Hepatocyte (in vitro differentiated cells): ENCODE data around the gene ZSCAN31. TPM values are rescaled to one million over a fixed set of nuclear protein-coding genes. Genes with fewer than 3 reads are reported as not detected.

Source experiments
- DNase-seq: peaks from one replicate; pipeline ENCODE4 v3.0.0-alpha.2; 2016; ENCODE audit warnings: low spot score
- H2AFZ ChIP-seq: fragments of 200-600 bp; sonication (generic); 2 replicates; pipeline ENCODE4 v1.6.0; 2016; ENCODE audit warnings: antibody characterized with exemption, mild to moderate bottlenecking
- H3K27ac ChIP-seq: fragments of 200-600 bp; sonication (generic); 2 replicates; pipeline ENCODE4 v1.5.1; 2016; ENCODE audit warnings: mild to moderate bottlenecking
- H3K27me3 ChIP-seq: fragments of 200-600 bp; sonication (generic); 2 replicates; pipeline ENCODE4 v1.6.1; 2016
- H3K36me3 ChIP-seq: fragments of 200-600 bp; sonication (generic); replicated peaks from 2 replicates; pipeline ENCODE4 v1.5.1; 2016; ENCODE audit warnings: low read depth; ENCODE audit not compliant: insufficient read depth
- H3K4me1 ChIP-seq: fragments of 200-600 bp; sonication (generic); 2 replicates; pipeline ENCODE4 v1.5.1; 2016; ENCODE audit warnings: mild to moderate bottlenecking, moderate library complexity; ENCODE audit not compliant: insufficient read depth
- H3K4me2 ChIP-seq: fragments of 200-600 bp; sonication (generic); 2 replicates; pipeline ENCODE4 v1.6.0; 2016
- H3K4me3 ChIP-seq: fragments of 200-600 bp; sonication (generic); 2 replicates; pipeline ENCODE4 v1.5.1; 2016; ENCODE audit warnings: mild to moderate bottlenecking
- H3K79me2 ChIP-seq: fragments of 200-600 bp; sonication (generic); 2 replicates; pipeline ENCODE4 v1.6.0; 2017; ENCODE audit warnings: mild to moderate bottlenecking
- H3K9me2 ChIP-seq: fragments of 200-600 bp; sonication (generic); replicated peaks from 2 replicates; pipeline ENCODE4 v1.6.0; 2017; ENCODE audit warnings: mild to moderate bottlenecking; ENCODE audit not compliant: insufficient read depth
- H3K9me3 ChIP-seq: fragments of 200-600 bp; sonication (generic); 2 replicates; pipeline ENCODE4 v1.5.1; 2016; ENCODE audit warnings: low read depth, mild to moderate bottlenecking
- H4K20me1 ChIP-seq: fragments of 200-600 bp; sonication (generic); 2 replicates; pipeline ENCODE4 v1.6.0; 2016; ENCODE audit warnings: mild to moderate bottlenecking; ENCODE audit not compliant: insufficient read depth, poor library complexity, severe bottlenecking
- CTCF ChIP-seq: fragments of 200-600 bp; sonication (generic); IDR thresholded peaks from 2 replicates; pipeline ENCODE4 v1.5.1; 2016; ENCODE audit warnings: antibody characterized with exemption, mild to moderate bottlenecking; ENCODE audit not compliant: poor library complexity
- EZH2 ChIP-seq: fragments of 200-600 bp; sonication (generic); IDR thresholded peaks from 2 replicates; pipeline ENCODE4 v1.6.1; 2016; ENCODE audit warnings: antibody characterized with exemption, mild to moderate bottlenecking, borderline replicate concordance
- EZH2phosphoT487 ChIP-seq: fragments of 200-600 bp; sonication (generic); IDR thresholded peaks from one replicate; pipeline ENCODE4 v1.6.1; 2018; ENCODE audit warnings: antibody characterized with exemption, mild to moderate bottlenecking, low read depth, moderate library complexity; ENCODE audit not compliant: unreplicated experiment, severe bottlenecking
- WGBS: methylation state at CpG from one replicate; pipeline ENCODE4 v1.1.6; 2016; ENCODE audit warnings: low lambda C conversion rate; ENCODE audit errors: missing lambda C conversion rate; 5-methylcytosine and 5-hydroxymethylcytosine counted together
- polyA plus RNA-seq: library from polyadenylated mRNA; unstranded; fragments of >200 nt; fragmentation: Nextera tagmentation; extraction: Ambion mirVana; gene quantifications from 2 replicates; pipeline ENCODE4 v1.2.1, GENCODE V29; 2016
- total RNA-seq: library from RNA; depleted of rRNA; stranded (reverse); fragments of >200 nt; gene quantifications from 2 replicates; pipeline ENCODE4 v1.2.3, GENCODE V29; 2014

The ZSCAN31 gene
- total and polyA plus RNA-seq, 2 experiments from 2014 or later: 1.8 to 4.6 TPM

GRCh38 chr6:28303570-28303969 is 32.4 kb downstream of the ZSCAN31 start:
- Histone ChIP-seq H4K20me1 (no peaks in the 10 kb centered on the region), H3K27ac (no peak overlapping the region), H3K79me2 (no peaks in the 10 kb centered on the region), H3K9me3 (no peaks in the 10 kb centered on the region), H2AFZ (no peak overlapping the region), H3K4me2 (no peak overlapping the region), H3K4me3 (no peak overlapping the region), H3K9me2 (no peaks in the 10 kb centered on the region), H3K36me3 (no peaks in the 10 kb centered on the region), H3K27me3 (no peaks in the 10 kb centered on the region), H3K4me1 (no peaks in the 10 kb centered on the region)
- TF ChIP-seq EZH2phosphoT487: no peak
- no peak for TF ChIP-seq CTCF
- no peak for TF ChIP-seq EZH2
- DNase-seq: no peak
- 94% methylated on average over 3 of the region's 3 CpGs for WGBS

GRCh38 chr6:28296520-28297060 is 39.4 kb downstream of the ZSCAN31 start:
- DNase-seq: no peak
- Histone ChIP-seq H3K9me3 (no peaks in the 10 kb centered on the region), H3K4me3 (no peak overlapping the region), H2AFZ (no peak overlapping the region), H3K27me3 (no peaks in the 10 kb centered on the region), H3K79me2 (no peaks in the 10 kb centered on the region), H3K36me3 (no peaks in the 10 kb centered on the region), H3K4me1 (no peaks in the 10 kb centered on the region), H3K9me2 (no peaks in the 10 kb centered on the region), H3K4me2 (no peak overlapping the region), H3K27ac (no peak overlapping the region), H4K20me1 (no peaks in the 10 kb centered on the region)
- TF ChIP-seq EZH2 (no peak), EZH2phosphoT487 (no peak)
- WGBS: 84% methylated on average over 7 of the region's 7 CpGs

- no peaks in the 10 kb centered on the region for H3K36me3 ChIP-seq
- H3K4me3 ChIP-seq: no peak overlapping the region
- no peaks in the 10 kb centered on the region for H3K27me3 ChIP-seq
- no peaks in the 10 kb centered on the region for H3K4me1 ChIP-seq
- no peak overlapping the region for H3K27ac ChIP-seq
- no peaks in the 10 kb centered on the region for H4K20me1 ChIP-seq
- H2AFZ ChIP-seq: no peak overlapping the region
- no peaks in the 10 kb centered on the region for H3K79me2 ChIP-seq
- TF ChIP-seq CTCF: no peak
- no peak for TF ChIP-seq EZH2
- DNase-seq: no peak
- no peaks in the 10 kb centered on the region for H3K9me3 ChIP-seq
- 96% methylated on average over 5 of the region's 5 CpGs for WGBS
- H3K4me2 ChIP-seq: no peak overlapping the region
- H3K9me2 ChIP-seq: no peaks in the 10 kb centered on the region
Measured at GRCh38 chr6:28295326-28295725, 40.6 kb downstream of the ZSCAN31 start.

- Histone ChIP-seq H3K36me3 (no peaks in the 10 kb centered on the region), H4K20me1 (no peaks in the 10 kb centered on the region), H3K27me3 (no peaks in the 10 kb centered on the region), H2AFZ (no peak overlapping the region), H3K4me3 (no peak overlapping the region), H3K9me2 (no peaks in the 10 kb centered on the region), H3K9me3 (no peaks in the 10 kb centered on the region), H3K27ac (no peak overlapping the region), H3K4me2 (no peak overlapping the region), H3K4me1 (no peaks in the 10 kb centered on the region), H3K79me2 (no peaks in the 10 kb centered on the region)
- DNase-seq: no peak
- no peak for TF ChIP-seq EZH2phosphoT487
- TF ChIP-seq CTCF: no peak
Measured at GRCh38 chr6:28291573-28291972, 44.4 kb downstream of the ZSCAN31 start.
